Measurements from ENCODE around the gene AMZ1.
"Not testable (repeated sequence)": the region's sequence is repeated elsewhere in the genome, so short reads cannot be mapped to it uniquely, and the experiment has no call there.

GRCh38 chr7:2679135-2680127 is 8.6 kb upstream of the AMZ1 start:
- not testable (repeated sequence) for TF ChIP-seq POLR2A, CTCF, POLR2AphosphoS5 (IDR thresholded peaks at IDR 0.05)

Measured in sigmoid colon (tissue), 4 donors.